Myometrial cell (primary cell): ENCODE results near the gene PCGF1. TPM values are rescaled to one million over a fixed set of nuclear protein-coding genes. Genes with fewer than 3 reads are reported as not detected.

ENCODE experiments used
- total RNA-seq: library from RNA; depleted of rRNA; stranded (reverse); fragments of >200 nt; gene quantifications from 2 replicates; pipeline ENCODE4 v1.2.3, GENCODE V29; 2015

Gene PCGF1
- 11.7 and 16.4 TPM in 2 replicates for total RNA-seq

DNA sequence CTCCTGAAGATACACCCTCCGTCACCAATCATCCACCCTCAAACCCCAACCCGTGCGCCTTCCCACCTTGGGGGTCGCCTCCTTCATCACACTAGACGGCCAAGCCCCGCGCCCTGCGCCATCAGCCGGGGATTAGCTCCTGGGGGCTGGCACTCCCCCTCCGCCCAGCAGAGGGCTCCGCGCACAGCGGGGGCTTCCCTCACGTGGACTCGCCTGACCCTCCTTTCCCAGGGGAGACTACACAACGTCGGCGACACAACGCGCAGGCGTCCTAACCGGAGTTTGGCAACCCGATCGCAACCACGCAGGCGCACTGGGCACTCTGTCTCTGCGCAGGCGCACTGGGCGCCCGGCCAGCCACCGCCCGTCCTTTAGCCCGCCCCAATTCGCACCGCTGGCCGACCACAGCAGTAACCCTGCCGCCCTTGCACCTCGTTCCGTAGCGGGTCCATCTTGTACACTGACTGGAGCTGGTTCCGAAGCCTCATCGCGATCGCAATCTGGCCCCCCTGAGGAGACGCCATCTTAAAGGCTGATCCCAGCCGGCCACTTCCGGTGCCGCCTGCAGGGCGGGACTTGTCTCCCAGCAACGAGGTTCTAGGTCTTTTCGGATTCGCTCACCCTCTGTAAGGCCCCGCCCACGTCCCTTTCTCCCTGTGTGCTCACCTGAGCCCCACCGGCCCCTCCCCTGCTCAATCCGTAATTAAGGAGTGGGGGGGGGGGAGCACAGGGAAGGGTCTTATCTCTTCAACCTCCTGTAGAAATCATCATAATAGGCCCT is at the start of gene PCGF1:
Gene PCGF1, minus strand, starts transcription at position 551 of the 781 bp plus-strand sequence. Its CDS starts 27 bp downstream, at position 524.

DNA sequence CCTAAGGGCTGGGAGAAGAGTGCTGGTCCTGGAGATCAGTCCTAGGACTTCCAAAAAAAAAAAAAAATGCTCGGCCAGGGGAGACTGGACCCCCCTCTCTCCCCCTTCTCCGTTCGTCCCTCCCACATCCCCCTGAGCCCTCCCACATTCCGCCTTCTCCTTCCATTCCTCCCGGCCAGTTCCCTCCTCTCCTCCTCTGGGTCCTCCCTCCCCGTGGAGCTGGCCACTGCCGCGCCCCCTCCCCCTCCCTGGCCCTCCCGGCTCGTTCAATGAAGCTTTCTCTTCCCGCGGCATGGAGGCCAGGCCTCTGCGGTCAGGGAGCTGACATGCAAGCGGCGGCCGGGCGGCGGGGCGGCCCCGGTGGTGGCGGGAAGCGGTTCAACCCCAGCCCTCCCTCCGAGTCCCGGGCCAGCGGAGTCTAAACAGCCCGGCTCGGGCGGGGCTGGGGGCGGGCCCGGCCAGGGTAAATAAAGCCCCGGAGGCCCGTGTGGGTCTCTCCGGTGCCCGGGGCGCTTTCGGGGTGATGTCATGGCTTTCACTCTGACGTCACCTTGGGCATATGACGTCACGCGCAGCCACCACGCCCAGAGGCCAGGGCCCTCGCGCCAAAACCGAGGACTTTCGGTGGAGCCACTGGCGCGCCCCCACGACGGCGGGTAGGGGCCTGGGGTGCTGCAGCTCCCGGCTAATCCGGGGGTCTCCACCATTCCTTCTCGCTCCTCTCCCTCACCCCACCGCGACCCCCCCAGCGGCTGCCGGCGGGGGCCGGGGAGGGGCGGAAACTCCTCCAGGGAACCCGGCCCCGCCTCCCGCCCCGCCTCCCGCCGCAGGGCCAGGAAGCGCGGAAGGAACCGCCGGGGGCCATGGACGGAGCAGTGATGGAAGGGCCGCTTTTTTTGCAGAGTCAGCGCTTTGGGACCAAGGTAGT is 46.7 kb upstream of the PCGF1 start, which contains the start of the genes DOK1 and LOXL3:
Gene DOK1, plus strand, starts transcription at position 829 of the 928 bp plus-strand sequence. Its CDS starts 35 bp downstream, at position 864.
Gene LOXL3, minus strand, starts transcription at position 51 of the 928 bp plus-strand sequence. CDS start 1,308 bp downstream, outside the sequence.

DNA sequence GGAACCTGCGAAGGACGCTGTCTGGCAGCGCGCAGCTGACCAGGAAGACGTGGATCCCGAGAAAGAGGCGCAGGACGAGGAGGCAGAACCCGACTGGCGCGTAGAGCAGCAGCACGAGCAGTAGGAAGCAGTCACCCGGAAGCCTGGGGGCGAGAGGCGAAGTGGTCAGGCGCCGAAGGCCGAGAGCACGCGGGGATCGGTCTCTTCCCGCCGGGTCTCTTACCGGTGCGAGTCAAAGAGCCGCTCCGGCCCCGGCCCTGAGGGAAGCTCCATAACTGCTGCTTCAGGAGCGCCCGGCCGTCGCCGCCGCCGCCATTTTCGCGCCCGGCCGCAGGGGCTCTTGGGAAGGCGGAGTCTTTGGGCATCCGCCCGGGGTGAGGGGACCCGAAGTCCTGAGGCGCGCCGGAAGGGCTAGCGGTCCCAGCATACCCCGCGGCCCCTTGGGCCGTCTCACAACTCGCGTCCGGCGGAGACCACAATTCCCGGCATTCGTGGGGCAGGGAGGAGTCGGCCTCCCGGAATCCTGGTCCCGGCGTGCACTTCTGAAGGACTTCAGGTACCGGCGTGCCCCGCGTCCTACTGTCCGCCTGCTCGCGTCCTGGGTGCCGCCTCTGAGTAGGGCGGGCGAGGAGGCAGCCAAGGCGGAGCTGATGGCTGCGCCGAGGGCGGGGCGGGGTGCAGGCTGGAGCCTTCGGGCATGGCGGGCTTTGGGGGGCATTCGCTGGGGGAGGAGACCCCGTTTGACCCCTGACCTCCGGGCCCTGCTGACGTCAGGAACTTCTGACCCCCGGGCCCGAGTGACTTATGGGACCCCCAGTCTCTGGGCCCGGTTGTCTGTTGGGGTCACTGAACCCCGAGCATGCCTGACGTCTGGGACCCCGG is 22.1 kb upstream of the PCGF1 start, which contains the start of the genes AUP1 and HTRA2:
Gene AUP1, minus strand, starts transcription at position 350 of the 882 bp plus-strand sequence. Its CDS starts 77 bp downstream, at position 273.
Gene HTRA2, plus strand, starts transcription at position 577 of the 882 bp plus-strand sequence. Its CDS starts 74 bp downstream, at position 651.

DNA sequence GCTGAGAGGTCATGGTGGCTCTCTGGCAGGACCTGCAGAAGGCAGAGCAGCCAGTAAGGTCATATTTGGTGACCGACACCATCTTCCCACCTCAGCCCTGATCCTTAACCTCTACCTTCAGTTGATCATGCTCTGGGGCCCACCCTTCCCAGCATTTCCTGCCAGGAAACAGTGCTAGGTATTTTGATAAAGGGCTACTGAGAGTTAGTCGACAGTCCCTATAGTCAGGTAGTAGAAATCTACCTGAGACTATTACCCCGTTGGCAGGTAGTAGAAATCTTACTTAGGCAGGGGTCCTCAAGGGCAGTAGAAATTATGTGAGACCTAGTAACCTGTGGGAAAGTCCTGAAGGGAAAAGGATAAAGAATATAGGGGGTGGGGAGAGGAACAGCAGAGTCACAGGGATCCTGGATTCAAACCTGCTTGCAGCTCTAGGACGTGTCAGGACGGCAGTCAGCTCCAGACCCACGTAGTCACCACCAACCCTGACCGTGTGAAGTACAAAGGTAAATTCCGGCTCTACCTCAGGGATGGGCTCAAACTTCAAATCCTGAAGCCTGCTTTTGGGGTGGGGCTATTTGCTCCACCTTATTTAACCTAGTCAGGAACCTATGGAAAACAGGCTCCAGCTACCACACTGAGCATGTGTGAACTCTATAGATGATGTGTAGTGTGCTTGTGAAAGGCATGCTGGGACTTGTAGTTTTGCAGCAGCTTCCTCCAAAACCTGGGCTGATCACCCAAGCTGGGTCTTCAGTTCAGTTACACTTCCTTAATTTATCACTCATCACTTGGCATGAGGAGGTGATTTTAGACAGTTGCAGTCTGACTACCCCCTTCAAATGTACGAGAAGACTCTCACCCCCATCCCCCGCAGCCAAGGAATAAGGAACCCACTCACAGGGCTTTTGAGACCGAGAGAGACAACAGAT is 18.5 kb upstream of the PCGF1 start, which contains the start of gene DQX1:
Gene DQX1, minus strand, starts transcription at position 515 of the 932 bp plus-strand sequence. Its CDS starts 502 bp downstream, at position 13.

DNA sequence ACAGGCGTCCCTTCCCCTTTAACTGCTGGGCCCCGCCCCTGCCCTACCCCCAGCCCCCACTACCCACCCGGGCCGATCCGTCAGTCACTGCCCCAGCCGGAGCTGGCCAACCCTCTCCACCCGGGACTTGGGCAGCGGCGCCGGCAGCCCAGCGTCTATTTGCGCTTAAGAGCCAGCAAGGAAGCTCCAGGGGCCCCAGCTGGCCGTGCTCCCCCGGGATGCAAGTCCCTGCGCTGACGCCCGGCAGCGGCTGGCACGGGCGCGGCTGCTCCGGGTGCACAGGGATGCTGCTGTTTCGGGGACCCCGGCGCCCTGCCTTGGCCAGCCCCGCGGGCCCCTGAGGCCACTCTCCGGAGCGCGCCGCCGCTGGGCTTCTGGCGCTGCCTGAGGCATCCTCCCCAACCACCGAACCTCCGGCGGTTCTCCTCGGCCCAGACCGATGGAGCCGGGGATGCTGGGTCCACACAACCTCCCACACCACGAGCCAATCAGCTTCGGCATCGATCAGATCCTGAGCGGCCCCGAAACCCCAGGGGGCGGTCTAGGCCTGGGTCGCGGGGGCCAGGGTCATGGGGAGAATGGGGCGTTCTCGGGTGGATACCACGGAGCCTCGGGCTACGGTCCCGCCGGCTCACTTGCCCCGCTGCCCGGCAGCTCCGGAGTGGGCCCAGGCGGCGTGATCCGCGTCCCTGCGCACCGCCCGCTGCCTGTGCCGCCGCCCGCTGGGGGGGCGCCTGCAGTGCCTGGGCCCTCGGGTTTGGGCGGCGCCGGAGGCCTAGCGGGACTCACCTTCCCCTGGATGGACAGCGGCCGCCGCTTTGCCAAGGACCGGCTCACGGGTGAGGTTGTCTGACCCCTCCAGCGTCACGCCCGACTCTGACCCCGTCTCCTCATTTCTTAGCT is 7.1 kb upstream of the PCGF1 start, which contains the start of gene TLX2:
Gene TLX2, plus strand, starts transcription at position 83 of the 903 bp plus-strand sequence. Its CDS starts 357 bp downstream, at position 440.

DNA sequence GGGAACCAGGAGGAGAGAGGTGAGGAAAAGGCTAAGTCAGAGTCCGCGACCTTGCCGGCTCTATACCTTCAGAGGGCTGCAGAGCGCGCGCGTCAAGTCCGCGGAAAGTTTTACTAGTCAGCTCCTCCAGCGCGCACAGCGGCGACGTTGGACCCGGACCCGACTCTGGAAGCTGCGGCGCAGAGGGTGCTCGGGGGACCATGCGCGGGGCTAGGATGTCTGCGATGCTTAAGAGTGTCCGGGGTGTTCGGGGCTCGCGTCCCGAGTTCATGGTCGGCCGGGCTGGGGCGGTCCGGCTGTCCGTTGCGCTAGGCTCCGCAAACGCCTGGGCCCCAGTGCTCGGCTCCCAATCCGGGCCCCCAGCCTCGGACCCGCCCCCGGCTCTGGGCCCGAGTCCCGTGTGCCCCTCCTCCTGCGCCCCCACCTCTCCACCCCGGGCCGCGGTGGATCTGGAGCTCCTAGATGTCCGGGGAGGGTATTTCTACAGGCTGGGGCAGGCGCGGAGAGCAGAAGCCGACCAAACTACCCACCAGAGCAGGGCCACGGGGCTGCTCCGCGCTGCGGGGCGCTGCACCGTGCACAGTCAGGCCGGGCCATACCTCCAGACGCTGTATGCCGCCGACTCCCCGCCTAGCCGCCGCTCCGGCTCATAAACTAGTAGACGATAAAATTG is 8.1 kb downstream of the PCGF1 start, which contains the start of gene LBX2:
Gene LBX2, minus strand, starts transcription at position 337 of the 673 bp plus-strand sequence. Its CDS starts 66 bp downstream, at position 271.

DNA sequence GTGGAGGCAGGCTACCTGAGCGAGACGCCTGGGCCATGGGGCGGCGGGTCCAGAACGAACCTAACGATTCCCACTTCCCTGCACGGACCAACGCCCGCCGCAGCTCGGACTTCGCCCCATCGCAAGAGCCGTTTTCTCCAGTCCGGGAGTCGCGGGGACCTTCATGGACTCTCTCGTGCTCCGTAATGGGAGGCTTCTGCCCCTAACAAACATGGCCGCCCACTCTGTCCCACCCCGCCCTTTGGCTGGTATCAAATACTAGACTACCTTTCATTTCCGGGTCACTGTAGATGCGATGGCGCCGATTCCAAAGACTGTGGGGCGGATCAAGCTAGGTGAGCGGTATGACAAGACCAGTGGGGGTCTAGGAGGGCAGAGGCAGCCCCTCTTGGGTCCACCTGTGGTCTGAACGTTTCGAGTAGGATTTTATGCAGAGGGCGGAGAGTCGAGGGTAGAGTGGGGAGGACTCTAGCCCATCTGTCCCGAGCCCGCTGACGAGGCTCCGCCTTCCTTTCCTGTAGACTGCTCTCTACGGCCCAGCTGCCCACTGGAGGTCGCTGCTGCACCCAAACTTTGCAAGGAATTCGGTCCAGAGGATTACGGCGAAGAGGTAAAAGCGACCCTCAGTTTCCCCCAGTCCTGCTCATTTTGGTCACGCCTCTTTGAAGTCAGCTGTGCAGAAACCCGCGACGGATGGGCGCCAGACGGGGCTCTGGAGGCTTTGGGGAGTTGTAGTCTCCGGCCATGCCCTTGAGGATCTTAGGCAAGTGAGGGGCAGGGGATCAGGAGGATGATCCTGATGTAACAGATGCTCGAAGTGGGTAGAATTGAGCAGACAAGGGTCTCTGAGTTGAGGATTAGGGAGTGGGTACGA is 24.5 kb downstream of the PCGF1 start, which contains the start of the genes CCDC142 and TTC31:
Gene CCDC142, minus strand, starts transcription at position 198 of the 874 bp plus-strand sequence. Its CDS starts 161 bp downstream, at position 37.
Gene TTC31, plus strand, starts transcription at position 281 of the 874 bp plus-strand sequence. Its CDS starts 15 bp downstream, at position 296.

DNA sequence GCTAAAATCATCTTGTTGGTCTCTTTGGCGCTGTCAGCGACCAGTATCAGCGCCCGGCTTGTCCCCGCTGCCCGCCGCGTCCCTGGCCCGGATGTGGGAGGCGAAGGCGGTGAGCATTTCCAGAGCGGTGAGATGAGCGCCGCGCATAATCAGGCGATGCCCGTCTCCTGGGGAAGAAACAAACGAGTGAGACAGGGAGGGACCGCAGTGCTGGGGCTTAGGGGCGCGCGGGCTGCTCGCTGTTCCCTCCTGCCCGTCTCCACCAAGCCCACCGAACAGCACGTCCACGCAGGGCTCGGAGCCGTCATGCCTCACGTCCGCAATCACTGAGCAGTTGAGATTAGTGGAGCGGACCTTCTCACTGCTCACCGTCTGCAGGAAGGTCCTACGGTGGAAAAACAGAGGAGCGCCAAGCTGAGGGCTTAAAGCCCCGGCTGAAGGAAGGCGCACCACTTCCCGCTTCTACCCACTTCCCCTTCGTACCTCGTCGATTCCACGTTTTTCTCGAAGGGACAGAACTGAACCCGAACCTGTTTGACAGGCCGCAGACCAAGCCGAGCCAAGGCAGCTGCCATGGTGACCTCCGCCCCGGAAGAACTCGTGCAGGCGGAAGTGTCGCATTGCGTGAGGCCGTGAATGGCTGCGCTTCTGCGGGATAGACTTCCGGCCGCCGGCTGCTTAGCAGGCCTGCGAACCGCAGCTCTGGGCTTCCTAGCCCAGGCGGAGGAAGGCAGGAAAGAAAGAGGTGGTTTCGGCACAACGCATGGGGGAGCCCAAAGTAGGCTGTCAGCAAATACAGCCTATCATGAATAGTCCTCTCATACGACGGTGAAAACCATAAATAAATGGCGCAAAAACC is 35.2 kb downstream of the PCGF1 start, which contains the start of gene MRPL53:
Gene MRPL53, minus strand, starts transcription at position 595 of the 859 bp plus-strand sequence. Its CDS starts 20 bp downstream, at position 575.

DNA sequence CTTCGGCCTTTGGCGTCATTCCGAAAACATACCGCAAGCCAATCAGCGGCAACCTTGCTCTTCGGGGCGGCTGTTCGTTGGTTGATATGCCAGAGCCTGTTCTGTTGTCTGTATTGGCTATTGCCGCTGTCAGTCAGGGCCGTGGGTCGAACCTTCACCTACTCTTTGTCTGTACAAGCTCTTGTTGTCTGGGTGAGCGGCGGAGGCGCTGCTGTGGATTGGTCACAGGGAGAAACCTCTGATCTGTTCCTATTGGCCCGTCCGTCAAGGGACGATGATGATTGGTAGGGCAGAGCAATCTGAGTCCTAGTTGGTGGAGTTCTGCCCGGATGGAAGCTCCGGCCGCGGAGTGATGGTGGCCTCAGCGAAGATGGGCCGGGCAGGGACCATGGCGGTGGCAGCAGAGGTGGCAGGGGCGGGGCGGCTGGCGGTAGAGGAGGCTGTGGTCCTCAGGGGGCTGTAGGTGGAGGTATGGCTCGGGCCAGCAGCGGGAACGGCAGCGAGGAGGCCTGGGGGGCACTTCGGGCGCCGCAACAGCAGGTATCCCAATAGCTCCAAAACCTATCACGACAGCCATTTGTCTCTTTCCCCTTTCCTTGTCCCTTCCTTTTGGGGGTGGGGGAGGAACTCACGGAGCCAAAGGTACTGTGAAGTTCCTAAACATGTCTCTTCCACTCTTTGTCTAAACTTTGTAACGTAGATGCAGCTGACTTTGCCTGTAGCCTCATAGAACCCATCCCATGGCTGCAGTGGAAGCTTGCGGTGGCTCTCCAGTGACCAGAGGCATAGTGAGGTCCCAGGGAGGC is 49.2 kb downstream of the PCGF1 start, which contains the start of gene WBP1:
Gene WBP1, plus strand, starts transcription at position 307 of the 806 bp plus-strand sequence. Its CDS starts 165 bp downstream, at position 472.

Other genes with a start within 250 kb of the PCGF1 start
- not detected in 2 replicates for gene SLC4A5, start 164.3 kb downstream of the PCGF1 start, total RNA-seq
- 139 and 142 TPM in 2 replicates for gene DCTN1, start 127.4 kb downstream of the PCGF1 start, total RNA-seq
- 2.8 and 7.5 TPM in 2 replicates for gene C2orf81, start 86.1 kb downstream of the PCGF1 start, total RNA-seq
- 54.2 and 63.1 TPM in 2 replicates for gene WDR54, start 86.0 kb downstream of the PCGF1 start, total RNA-seq
- gene RTKN, start 65.8 kb downstream of the PCGF1 start, total RNA-seq, result 14.9 and 18.7 TPM in 2 replicates
- gene INO80B, start 52.6 kb downstream of the PCGF1 start, total RNA-seq, result 3.0 and 18.2 TPM in 2 replicates
- gene WBP1, start 49.3 kb downstream of the PCGF1 start, total RNA-seq, result 54.1 and 60.8 TPM in 2 replicates
- gene MOGS, start 42.3 kb downstream of the PCGF1 start, total RNA-seq, result 102 and 123 TPM in 2 replicates
- gene MRPL53, start 35.0 kb downstream of the PCGF1 start, total RNA-seq, result 39.5 and 60.5 TPM in 2 replicates
- 8.4 and 11.7 TPM in 2 replicates for gene CCDC142, start 24.7 kb downstream of the PCGF1 start, total RNA-seq
- 18.5 and 31.2 TPM in 2 replicates for gene TTC31, start 24.6 kb downstream of the PCGF1 start, total RNA-seq
- gene LBX2, start 8.1 kb downstream of the PCGF1 start, total RNA-seq, result 1.7 and 4.1 TPM in 2 replicates
- not detected in 2 replicates for gene TLX2, start 6.8 kb upstream of the PCGF1 start, total RNA-seq
- gene DQX1, start 18.5 kb upstream of the PCGF1 start, total RNA-seq, result 0.58 TPM in 1 of 2 replicates, not detected in the other
- gene AUP1, start 22.0 kb upstream of the PCGF1 start, total RNA-seq, result 84.5 and 84.9 TPM in 2 replicates
- 38.5 and 44.4 TPM in 2 replicates for gene HTRA2, start 22.2 kb upstream of the PCGF1 start, total RNA-seq
- gene LOXL3, start 46.2 kb upstream of the PCGF1 start, total RNA-seq, result 12.9 and 15.6 TPM in 2 replicates
- 23.9 and 30.3 TPM in 2 replicates for gene DOK1, start 47.0 kb upstream of the PCGF1 start, total RNA-seq
- gene M1AP, start 140.6 kb upstream of the PCGF1 start, total RNA-seq, result not detected in 2 replicates
- 4.0 and 9.7 TPM in 2 replicates for gene SEMA4F, start 146.6 kb upstream of the PCGF1 start, total RNA-seq